Hepatocyte (in vitro differentiated cells): Measurements from ENCODE around the gene DSG3.

Experiments used
- EZH2 ChIP-seq: fragments of 200-600 bp; sonication (generic); IDR thresholded peaks from 2 replicates; pipeline ENCODE4 v1.6.1; 2016; ENCODE audit warnings: antibody characterized with exemption, mild to moderate bottlenecking, borderline replicate concordance
- EZH2phosphoT487 ChIP-seq: fragments of 200-600 bp; sonication (generic); IDR thresholded peaks from one replicate; pipeline ENCODE4 v1.6.1; 2018; ENCODE audit warnings: antibody characterized with exemption, mild to moderate bottlenecking, low read depth, moderate library complexity; ENCODE audit not compliant: unreplicated experiment, severe bottlenecking
- TF ChIP-seq, protein P1 (sequence below): fragments of 200-600 bp; sonication (generic); IDR thresholded peaks from 2 replicates; pipeline ENCODE4 v1.5.1; 2016; ENCODE audit warnings: antibody characterized with exemption, mild to moderate bottlenecking; ENCODE audit not compliant: poor library complexity

DNA sequence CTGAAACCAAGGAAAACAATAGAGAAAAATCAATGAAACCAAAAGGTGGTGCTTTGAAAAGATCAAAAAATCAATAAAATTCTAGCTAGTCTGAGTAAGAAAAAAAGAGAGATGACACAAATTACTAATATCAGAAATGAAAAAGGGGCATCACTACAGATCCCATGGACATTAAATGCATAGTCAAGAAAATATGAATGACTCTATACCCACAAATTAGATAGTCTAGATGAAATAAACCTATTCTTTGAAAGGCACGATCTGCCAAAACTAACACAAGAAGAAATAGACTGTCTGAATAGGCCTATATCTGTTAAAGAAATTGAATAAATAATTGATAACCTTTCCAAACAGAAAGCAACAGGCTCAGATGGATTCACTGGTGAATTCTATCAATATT, 15.2 kb upstream of the DSG3 start:
- TF ChIP-seq, protein P1, sequence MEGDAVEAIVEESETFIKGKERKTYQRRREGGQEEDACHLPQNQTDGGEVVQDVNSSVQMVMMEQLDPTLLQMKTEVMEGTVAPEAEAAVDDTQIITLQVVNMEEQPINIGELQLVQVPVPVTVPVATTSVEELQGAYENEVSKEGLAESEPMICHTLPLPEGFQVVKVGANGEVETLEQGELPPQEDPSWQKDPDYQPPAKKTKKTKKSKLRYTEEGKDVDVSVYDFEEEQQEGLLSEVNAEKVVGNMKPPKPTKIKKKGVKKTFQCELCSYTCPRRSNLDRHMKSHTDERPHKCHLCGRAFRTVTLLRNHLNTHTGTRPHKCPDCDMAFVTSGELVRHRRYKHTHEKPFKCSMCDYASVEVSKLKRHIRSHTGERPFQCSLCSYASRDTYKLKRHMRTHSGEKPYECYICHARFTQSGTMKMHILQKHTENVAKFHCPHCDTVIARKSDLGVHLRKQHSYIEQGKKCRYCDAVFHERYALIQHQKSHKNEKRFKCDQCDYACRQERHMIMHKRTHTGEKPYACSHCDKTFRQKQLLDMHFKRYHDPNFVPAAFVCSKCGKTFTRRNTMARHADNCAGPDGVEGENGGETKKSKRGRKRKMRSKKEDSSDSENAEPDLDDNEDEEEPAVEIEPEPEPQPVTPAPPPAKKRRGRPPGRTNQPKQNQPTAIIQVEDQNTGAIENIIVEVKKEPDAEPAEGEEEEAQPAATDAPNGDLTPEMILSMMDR: no peak
- TF ChIP-seq EZH2: no peak
- TF ChIP-seq EZH2phosphoT487: no peak
